NCI-H1436 (cell line): ENCODE data around the gene TWIST2.

Source experiments
- DNase-seq: peaks from one replicate; lab custom pipeline; 2025; lab: John Stamatoyannopoulos, UW

TWIST2 gene

DNA sequence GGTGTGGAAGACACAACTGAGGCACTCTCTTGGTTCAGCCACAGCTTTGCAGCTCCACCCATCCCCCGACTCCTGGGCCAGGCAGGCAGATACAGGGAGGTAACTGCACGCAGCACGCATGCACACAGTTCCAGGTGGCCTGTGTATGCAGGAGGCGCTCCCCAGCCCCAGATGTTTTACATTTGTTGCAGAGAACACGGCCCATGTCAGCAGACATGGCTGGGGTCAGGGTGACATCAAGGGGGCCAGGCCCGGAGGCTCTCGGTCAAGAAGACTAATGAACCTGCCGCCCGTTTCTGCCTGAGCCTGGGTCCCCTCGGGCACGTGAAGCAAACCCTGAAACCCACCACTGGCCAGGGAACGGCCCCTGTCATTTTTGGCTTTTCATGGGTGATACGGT is 57.3 kb downstream of the TWIST2 start:
- no peak for DNase-seq

DNA sequence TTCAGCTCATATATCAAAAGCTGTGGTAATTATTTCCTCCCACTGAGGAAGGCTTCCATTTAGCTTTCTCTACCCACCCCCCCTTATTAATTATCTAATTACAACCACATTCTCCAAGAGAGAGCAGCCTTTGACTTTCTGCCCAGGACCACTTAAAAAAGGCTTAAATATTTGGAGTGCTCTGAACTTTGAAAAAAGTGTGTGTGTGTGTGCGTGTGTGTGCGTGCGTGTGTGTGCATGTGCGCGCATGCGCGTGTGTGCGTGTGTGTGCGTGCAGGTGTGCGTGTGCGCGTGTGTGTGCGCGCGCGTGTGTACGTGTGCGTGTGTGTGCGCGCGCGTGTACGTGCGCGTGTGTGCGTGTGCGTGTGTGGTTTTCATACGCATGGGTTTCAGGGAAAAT is 57.8 kb downstream of the TWIST2 start:
- no peak for DNase-seq

DNA sequence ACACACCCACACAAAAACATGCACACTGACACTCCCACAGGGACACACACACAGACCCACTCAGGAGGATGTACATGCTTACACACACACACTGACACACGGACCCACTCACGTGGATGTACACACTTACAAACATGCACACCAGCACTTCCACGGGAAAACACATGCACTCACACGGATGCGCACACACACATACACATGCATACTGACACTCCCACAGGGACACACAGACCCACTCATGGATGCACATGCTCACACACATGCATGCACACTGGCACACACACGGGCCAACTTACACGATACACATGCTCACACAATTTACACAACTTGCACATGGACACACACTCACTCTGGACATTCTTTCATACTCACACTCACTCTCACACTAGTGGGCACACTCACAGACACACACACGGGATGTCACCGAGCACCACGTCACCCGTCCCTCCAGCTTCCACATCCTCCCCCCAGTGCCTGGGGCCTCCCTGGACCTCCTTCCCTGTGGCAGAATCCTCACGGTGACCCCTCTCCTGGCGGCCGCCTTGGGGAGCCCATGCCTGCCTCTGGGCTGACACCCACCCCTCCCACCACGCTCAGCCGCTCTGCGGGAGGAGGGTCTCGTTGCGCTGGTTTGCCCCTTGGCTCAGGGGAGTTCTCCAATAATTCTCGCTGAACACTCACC is 58.5 kb downstream of the TWIST2 start:
- no peak for DNase-seq

DNA sequence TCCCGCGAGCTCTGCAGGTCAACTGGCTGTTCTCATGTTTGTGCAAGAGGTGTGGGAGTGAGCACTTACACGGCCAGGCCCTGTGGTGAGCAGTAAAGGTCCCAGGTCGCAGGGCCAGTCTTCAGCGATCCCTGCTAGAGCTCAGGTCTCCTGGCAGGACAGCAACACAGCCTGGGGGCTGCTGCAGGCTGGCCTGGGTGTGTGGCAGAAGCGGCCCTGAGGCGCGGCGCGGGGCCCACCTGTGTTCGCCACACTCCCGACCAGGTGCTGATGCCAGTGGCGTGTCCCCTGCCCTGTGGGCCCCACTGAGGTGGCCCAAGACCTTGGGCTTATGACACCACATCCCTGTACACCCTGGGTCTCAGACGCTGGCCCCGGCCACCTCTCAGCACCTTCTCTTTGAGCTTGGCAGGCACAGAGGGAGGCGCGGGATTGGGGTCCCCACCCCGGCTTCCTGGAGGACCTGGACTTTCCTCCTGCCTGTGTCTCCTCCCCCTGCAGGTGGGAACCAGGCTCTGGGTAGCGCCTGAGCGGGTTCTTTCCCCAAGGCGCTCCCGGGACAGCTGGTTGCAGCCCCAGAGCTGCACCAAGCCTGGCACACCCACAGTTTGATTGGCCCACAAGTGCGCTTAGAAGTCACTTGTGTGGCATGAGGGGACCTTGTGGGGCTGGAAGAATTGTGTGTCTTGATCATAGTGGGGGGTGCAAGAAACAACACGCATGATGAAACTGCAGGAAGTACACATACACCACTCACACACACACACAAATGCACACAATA is 59.2 kb downstream of the TWIST2 start:
- DNase-seq = no peak

DNA sequence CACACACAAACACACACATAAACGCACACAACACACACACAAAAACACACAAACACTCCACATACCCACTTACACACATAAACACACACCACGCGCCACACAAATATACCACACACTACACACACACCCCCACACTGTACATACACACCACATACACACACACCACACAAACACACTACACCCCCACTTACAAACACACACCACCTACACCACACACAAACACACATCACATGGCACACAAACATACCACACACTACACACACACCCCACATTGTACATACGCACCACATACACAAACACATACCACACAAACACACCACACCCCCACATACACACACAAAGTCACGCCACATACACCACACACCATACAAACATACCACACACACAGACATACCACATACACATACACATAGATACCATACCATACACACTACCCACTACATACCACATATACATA is 59.9 kb downstream of the TWIST2 start:
- DNase-seq = no peak

DNA sequence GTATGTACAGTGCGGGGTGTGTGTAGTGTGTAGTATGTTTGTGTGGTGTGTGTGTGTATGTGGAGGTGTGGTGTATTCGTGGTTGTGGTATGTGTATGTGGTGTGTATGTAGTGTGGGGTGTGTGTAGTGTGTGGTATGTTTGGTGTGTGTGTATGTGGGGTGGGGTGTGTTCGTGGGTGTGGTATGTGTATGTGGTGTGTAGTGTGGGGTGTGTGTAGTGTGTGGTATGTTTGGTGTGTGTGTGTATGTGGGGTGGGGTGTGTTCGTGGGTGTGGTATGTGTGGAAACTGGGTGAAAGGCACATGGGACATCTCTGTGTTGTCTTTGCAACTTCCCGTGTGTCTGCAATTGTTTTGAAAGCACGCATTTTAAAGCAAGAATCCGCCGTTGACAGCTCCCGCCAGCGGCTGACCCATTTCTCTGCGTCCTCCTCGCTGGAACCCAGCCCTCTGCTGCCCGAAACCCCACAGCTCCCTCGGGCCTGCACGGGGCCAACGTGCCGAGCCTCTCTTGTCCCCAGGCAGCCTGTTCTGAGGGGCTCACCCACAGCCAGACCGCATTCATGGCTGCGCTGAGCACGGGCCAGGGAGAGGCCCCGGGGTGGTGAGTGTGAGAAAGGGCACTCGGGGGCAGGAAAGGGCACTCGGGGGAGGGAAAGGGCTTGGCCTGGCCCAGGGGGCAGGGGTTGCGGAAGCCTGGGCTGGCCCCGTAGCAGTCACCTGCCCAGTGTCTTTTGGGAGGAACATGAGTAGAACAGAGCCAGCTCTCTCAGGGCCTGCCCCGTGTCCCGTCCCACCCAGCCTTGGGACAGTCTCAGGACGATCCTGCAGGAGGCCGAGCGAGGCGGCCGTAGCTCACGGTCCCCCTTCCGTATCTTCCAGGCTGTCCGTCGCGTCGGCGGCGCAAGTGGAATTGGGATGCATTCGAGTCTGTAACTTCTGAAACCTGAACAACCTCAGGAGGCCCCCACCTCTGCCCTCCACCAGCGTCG is 61.4 kb downstream of the TWIST2 start:
- DNase-seq = no peak

DNA sequence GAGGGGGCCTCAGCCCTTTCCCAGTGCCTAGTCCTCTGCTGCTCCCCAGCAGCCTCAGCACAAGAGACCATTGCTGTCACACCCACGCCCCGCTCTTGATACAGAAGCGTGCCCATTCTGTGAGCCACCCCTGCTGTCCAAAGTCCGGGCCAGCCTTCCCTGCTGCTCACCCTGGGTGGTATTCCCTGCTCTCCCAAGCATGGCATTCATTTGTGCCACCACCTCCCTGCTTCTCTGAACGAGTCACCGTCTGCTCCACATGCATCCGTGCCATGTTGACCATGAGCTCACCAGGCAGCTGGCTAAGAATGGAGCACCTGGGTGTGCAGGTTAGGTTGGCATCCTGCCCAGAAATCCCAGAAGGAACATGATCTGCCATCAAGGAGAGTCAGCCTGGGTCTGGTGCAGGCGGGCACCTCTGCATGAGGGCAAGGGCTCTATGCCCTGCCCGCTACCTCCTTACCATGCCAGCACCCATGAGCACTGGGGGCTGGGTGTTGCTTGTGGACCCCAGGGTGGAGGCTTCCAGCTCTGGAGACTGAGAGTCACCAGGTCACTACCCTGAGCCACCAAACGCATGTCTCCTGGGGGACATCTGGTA is 63.0 kb downstream of the TWIST2 start:
- DNase-seq = no peak

DNA sequence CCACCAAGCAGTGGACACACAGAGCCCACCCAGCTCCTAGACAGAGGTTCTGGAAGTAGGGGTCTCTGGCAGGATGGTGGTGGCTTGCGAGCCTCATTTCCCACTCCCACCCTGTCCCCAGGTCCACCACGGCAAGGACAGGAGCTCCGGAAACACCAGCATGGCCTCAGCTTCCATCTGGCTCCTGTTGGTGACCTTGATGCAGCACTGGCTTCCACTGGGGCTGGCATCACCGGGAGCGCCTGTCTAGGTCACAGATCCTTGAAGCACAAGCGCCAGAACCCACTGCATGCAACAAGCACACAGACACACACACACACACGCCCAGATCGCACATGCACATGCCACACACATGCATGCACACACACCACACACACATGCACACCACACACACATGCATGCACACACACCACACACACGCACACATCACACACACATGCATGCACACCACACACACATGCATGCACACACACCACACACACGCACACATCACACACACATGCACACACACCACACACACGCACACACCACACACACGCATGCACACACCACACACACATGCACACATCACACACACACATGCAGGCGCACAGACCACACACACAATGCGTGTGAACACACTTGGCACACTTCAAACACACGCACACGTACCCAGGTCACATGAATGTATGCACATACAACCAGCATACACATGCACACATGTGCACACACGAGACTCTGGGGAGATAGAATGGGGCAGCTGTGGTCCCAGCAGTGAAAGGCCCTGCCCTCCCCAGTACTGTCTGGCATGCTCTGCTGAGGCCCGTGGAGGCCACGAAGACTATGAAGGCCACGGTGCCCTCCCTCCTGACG is 63.7 kb downstream of the TWIST2 start:
- no peak for DNase-seq

DNA sequence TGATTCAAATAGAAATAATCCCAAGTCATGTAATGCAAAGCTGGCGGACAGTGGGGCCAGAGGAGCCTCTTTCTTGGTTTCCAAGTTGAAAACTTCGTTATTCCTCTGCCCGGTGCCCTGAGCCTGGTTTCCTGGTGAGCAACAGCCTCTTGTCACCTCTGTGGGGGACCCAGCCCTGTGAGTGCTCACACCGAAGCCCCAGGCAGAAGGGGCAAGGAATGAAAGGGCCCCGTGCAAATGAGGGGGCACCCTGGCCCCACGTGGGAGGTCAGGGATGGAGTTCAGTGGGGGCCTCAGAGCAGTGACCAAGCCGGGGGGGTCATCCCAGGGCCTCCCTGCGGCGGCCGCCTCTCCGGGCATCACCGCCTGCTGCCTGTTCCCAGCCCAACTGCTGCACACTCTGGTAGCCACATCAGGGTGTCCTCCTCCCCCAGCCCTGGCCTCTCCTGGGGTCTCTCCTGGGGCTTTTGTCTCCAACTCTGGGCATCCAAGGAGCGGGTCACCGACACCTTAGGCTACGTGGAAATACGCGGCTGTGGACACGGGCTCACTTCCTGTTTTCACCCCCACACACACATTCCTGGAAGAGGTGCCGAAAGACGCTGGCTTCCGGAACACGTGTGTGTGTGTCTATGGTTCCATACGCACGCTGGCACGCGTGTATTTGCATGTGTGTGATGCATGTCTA is 64.5 kb downstream of the TWIST2 start:
- DNase-seq = no peak

DNA sequence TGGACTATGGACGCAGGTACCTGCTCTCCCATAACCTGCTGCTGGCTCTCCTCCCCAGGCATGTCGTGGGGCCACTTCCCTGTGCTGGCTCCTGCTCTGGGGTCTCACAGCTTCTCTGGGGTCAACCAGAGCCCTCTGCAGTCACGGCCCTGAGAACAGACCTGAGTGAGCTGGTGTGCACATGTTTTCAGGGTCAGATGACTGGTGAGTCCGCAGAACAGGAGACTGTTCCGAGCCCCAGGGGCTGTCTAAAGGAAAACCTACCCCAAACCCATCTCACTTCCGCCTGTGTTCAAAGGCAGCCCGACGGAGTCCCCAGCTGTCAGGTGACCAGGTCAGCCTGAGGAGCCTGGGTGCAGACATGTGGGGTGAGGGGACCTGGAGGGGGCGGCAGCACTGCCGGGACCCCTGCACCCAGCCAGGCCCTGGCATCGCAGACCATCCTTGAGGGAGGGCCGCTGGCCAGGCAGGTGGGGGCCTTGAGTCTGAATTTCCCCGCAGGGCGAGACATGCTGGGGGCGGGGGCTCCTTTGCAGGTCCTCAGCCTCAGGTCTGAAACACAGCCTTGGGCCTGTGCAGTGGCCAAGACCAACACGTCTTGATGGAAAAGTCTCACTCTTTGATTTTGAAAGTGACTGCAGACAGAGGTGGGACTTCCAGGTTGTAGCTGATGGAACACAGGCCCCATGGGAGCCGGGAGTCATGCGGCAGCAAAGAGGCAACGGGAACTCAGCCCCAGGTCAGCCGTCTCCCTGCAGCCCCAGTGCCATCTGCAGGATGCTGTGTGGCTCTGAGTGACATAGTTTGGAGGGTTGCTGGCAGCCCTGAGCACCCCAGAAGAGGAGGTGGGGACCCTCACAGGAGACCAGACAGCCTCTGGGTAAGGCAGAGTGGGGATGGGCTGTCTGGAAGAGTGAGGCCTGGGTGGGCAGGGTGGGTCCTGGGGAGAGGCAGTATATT is 65.3 kb downstream of the TWIST2 start:
- DNase-seq = no peak

DNA sequence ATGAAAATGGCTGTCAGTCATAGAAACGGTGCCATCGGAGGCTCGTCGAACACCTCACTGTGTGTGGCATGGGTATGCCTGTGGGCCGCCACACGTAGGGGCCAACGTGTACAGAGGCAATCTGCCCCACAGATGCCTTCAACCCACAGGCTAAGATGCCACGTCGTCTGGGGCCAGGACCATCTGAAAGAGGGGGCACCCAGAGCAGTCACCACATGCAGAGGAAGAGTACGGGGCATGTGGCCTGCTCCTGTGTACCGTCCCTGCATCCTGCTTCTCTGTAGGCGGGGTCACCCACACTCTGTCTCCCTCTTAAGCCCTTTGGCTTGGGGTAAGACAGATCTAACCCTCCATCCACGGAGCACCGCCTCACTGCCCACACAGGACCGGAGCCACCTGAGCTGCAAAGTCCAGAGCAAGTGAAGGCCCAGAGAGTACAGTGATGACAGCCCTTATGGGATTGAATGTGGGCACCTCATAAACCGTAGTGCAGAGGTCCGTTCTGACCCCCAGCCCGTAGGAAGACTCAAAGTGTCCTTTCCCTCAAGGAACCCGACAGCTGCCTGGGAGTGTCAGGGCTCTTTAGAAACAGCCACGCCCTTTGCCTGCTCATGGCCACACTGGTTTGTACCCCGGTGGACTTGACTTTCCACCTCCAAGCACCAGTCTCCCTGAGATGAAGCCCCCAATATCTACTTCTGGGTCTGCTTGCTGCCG is 66.2 kb downstream of the TWIST2 start:
- no peak for DNase-seq

DNA sequence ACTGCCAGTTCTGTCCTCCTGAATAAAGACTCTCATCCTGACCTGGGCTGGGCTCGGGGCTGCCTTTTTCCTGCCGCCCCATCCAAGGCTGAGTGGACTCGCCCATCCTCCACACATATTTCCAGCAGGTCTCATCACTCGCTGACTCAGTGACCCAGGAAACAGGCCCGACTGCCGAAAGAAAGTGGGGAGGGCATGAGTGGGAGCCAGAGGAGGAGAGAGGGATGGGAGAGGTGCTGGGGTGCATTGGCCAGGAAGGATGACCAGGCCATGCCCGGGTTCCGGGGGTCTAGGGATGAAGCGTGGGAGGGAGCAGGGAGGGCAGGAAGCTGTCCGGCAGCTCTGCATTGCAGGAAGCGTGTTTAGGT is 66.7 kb downstream of the TWIST2 start:
- DNase-seq = no peak

DNA sequence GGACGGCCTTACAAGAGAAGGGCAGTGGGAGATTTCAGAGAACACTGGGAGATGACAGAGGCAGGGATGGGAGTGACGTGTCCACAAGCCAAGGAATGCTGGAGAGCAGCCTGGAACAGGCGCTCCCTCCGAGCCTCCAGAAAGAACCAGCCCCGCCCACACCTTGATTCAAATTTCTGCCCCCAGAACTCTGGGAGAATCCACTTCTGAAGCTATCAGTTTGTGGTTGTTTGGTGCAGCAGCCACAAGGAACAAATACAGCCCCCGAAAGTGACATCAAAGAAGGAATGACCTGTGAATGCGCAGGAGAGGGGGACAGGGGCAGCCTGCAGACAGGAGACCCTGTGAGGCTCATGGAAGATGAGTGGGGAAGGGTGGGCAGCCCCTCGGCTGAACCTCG is 67.3 kb downstream of the TWIST2 start:
- no peak for DNase-seq

DNA sequence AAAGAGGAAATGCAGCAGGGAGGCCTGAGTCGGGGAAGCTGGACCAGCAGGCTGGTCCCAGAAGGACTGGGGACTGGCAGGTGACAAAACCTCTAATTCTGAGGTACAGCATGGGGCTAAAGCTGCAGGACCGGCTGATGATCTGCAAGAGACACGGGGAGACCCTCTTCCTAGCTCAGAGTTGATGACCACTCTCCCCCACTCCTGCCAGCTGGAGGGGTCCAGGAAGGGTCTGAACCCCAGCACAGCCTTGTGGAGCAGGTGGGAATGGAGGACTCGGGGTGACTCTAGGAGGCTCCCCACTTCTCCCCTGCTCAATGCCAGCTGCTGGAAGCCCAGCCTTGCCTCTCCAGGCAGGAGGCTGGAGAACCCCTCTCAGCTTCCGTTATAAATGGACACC is 67.7 kb downstream of the TWIST2 start:
- DNase-seq = no peak

DNA sequence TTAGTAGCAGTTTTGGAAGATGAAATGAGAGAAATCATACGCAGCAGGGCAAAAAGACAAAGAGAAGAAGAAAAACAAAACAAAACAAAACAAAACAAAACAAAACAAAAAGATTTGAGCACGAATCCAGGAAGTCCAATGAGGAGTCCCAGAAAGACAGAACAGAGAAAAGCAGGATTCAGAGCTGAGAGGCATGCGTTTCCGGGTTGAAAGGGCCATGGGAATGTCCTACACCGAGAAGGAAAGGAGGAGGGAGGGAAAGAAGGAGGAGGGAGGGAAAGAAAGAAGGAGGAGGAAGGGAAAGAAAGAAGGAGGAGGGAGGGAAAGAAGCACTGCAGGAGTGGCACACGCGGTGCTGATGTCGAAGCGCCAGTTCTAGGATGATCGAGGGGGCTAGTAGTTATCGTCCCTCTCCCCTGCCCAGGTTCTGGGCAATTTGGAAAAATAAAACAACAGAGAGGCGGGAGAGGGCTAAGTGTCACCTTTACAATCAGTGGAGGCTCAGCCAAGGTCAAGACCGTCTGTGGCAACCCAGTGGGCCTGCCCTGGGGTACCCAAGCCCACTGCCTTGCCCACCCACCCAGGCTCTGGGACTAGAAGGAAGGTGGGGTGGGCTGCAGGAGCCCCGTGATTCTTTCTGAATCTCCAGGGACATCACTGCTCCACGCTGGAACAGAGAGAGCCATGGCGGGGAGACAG is 68.4 kb downstream of the TWIST2 start:
- DNase-seq = no peak

DNA sequence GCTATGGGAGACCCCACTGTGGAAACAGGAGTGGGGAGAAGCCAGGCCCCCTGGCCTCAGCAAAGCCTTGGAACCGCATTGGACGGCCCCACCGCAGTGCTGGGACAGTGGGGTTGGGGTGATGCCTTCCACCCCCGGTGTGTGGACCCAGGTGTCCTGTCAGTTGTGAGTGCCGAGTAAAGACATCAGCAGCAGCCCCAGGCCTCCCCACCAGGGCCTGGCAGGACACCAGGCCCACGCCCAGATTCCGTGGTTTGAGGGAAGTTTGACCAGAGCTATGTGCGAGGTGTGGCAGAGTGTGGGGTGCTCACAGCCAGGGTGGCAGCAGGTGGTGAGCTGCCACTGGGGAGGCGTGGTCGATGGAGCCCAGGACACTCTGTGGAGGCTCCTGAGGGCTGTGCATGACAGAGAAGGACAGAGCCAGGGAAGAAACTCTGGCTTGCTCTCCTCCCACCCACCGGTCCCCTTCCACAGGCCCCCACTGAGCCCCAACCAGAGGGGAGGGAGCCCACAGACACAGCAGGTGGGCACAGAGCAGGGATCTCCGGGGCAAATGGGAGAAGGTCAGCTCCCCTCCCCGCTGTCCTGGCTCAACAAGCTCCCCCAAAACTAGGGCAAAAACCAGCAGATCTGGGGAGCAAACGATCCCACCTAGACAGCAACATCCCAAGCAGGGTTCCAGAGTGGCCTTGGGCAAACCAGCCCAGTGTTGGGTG is 69.1 kb downstream of the TWIST2 start:
- DNase-seq = no peak

DNA sequence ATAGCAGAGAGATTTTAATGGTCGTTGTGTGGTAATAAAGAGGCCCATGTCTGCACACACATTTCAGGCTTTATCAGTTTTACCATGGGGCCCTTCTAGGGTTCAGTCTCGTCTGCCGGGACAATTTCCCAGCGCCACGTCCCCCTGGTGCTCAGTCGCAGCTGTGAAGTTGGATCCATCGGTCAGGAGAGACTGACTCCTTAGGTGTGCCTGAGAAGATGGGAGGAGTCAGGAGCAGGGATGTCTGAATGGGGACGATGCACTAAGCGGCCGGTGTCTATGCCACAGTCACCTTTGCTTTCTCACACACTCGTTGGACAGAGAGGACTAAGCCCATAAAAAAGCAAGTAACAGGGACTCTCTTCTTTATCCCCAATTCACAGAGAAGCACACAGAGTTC is 71.4 kb downstream of the TWIST2 start:
- DNase-seq = no peak
